ENCODE results near the gene MTPN. TPM values are rescaled to one million over a fixed set of nuclear protein-coding genes. Genes with fewer than 3 reads are reported as not detected.

Gene MTPN
- total and polyA plus RNA-seq, 5 experiments from 2014 or later, result 60.5 to 100 (median 74.1) TPM

DNA sequence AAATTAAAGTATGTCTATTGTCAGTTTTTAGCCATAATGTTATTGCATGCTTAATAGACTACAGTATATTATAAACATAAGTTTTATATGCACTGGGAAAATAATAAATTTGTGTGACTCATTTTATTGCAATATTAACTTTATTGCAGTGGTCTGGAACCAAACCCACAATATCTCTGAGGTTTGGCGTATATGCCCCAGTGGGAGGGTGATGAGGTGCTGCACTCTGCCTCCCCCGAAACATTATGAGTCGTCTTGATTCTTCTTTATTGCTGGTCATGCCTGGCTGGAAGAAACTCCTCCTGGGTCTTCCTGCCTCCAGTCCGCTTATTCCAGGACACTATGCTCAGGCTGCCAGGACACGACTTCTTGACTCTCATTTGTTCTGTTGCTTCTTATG lies 88.4 kb downstream of the MTPN start:
- DNase-seq (no peak), ATAC-seq (no peak)
- no peaks in the 10 kb centered on the region for H3K4me1 Mint-ChIP-seq
- peaks cover 0 to 5% (median 3%) of the 10 kb centered on the region in 5 donors for H3K27me3 Mint-ChIP-seq
- no peaks in the 10 kb centered on the region for H3K9me3 Mint-ChIP-seq
- no peak overlapping the region for H3K4me3 Mint-ChIP-seq
- H3K27ac Mint-ChIP-seq, result no peak overlapping the region
- POLR2A ChIA-PET, result no interaction called here
- H3K36me3 Mint-ChIP-seq, result no peaks in the 10 kb centered on the region

DNA sequence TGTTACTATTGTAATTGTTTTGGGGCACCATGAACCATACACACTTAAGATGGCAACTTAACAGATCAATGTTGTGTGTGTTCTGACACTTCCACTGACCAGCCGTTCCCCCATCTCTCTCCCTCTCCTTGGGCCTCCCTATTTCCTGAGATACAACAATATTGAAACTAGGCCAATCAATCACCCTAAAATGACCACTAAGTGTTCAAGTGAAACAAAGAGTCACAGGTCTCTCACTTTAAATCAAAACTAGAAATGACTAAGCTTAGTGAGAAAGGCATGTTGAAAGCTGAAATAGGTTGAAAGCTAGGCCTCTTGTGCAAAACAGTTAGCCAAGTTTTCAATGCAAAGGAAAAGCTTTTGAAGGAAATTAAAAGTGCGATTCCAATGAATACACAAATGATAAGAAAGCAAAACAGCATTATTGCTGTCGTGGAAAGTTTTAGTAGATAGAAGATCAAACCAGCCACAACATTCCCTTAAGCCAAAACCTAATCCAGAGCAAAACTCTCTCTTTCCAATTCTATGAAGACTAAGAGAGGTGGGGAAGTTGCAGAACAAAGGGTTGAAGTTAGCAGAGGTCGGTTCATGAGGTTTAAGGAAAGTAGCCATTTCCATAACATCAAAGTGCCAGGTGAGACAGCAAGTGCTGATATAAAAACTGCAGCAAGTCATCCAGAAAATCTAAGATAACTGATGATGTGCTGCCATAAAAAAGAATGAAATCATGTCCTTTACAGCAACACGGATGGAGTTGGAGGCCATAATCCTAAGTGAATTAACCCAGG lies 90.6 kb downstream of the MTPN start:
- ATAC-seq, result no peak
- H3K27me3 Mint-ChIP-seq, result peaks cover 0 to 5% (median 3%) of the 10 kb centered on the region in 5 donors
- no peaks in the 10 kb centered on the region for H3K4me1 Mint-ChIP-seq
- POLR2A ChIA-PET, result no interaction called here
- no peak for DNase-seq
- no peak overlapping the region for H3K4me3 Mint-ChIP-seq
- no peak overlapping the region for H3K27ac Mint-ChIP-seq
- H3K9me3 Mint-ChIP-seq, result no peaks in the 10 kb centered on the region
- peaks cover 0 to 2% (median 0%) of the 10 kb centered on the region in 3 donors for H3K36me3 Mint-ChIP-seq

DNA sequence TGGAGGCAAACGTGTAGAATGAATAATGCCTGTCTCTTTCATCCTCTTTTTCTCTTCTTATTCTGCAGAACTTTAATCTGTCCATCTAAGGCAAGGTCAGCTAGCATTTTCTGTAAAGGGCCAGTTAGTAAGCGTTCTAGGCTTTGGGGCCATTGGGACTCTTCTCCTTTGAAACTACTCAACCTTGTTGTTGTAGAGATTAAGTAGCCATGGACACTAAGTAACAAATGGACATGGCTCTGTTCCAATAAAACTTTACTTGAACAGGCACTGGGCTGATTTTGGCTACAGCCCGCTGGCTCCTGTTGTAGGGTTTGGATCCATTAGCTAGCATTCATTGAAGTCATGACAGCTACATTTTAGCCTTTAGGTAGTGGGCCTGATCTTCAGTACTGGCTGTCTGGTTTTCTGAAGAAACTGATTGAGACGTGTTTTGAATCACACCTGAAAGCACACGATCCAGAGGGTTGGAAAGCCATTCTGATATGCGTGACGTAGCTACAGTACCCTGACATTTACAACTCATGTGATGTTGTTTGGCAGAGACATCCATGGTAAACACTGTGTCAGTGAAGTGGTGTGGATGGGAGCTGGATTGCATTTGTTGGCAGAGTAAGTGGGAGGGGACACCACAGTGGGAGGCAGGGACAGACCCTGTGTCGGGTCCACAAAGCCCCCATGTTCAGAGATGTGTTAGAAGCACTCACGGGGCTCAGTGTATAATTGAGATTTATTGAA lies 92.5 kb downstream of the MTPN start:
- Mint-ChIP-seq H3K9me3 (no peaks in the 10 kb centered on the region), H3K27ac (no peak overlapping the region), H3K27me3 (peaks cover 0 to 5% (median 3%) of the 10 kb centered on the region in 5 donors), H3K4me1 (no peaks in the 10 kb centered on the region), H3K36me3 (peaks cover 0 to 2% (median 0%) of the 10 kb centered on the region in 3 donors), H3K4me3 (no peak overlapping the region)
- ATAC-seq (no peak), DNase-seq (no peak)
- POLR2A ChIA-PET, result no interaction called here

- Mint-ChIP-seq H3K9me3 (peaks cover 0 to 3% (median 0%) of the 10 kb centered on the region in 9 donors), H3K4me1 (no peaks in the 10 kb centered on the region), H3K27me3 (peaks cover 0 to 8% (median 6%) of the 10 kb centered on the region in 5 donors), H3K36me3 (peaks cover 0 to 2% (median 0%) of the 10 kb centered on the region in 3 donors), H3K4me3 (no peak overlapping the region), H3K27ac (no peak overlapping the region)
- ATAC-seq (no peak), DNase-seq (no peak)
- POLR2A ChIA-PET, result no interaction called here
Measured at GRCh38 chr7:135879233-135879632, 97.9 kb downstream of the MTPN start.

DNA sequence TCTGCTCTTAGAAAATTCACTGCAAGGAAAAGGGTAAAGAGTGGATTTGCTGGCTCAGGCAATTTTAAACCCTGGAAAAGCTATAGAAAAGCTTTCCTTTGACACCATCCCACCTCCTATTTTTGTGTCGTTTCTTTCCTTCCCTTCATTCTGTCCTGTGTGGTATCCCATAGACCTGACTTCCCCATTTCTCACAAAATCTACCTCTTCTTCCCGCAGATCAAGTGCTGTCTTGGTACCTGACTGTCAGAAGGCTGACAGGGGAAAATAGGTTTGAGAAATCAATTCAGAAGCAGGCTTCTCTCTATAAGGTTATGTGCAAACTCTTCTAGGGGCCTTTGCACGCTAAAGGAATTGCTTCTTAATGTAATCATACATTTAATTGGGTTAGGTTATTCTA lies 98.9 kb downstream of the MTPN start:
- H3K9me3 Mint-ChIP-seq, result peaks cover 0 to 5% (median 0%) of the 10 kb centered on the region in 9 donors
- peaks cover 0 to 5% (median 0%) of the 10 kb centered on the region in 3 donors for H3K36me3 Mint-ChIP-seq
- no peak overlapping the region for H3K4me3 Mint-ChIP-seq
- ATAC-seq (no peak), DNase-seq (no peak)
- H3K4me1 Mint-ChIP-seq, result no peaks in the 10 kb centered on the region
- POLR2A ChIA-PET, result no interaction called here
- no peak overlapping the region for H3K27ac Mint-ChIP-seq
- H3K27me3 Mint-ChIP-seq, result peaks cover 0 to 8% (median 6%) of the 10 kb centered on the region in 5 donors

- Mint-ChIP-seq H3K4me3 (no peak overlapping the region), H3K27me3 (peaks cover 0 to 8% (median 6%) of the 10 kb centered on the region in 5 donors), H3K9me3 (peaks cover 0 to 5% (median 0%) of the 10 kb centered on the region in 9 donors), H3K27ac (no peak overlapping the region), H3K4me1 (no peaks in the 10 kb centered on the region), H3K36me3 (peaks cover 0 to 5% (median 0%) of the 10 kb centered on the region in 3 donors)
- DNase-seq, result no peak
- POLR2A ChIA-PET, result no interaction called here
- no peak for ATAC-seq
Measured at GRCh38 chr7:135877805-135878204, 99.4 kb downstream of the MTPN start.

Other genes with a start within 250 kb of the MTPN start
- gene SLC13A4, start 249.2 kb downstream of the MTPN start, total RNA-seq, result not detected
- gene SLC13A4, start 249.2 kb downstream of the MTPN start, polyA plus RNA-seq, result under 1 TPM in 2 of 3 donors, not detected in 1; 0.13 to 0.25 TPM
- not detected for gene FAM180A, start 228.5 kb downstream of the MTPN start, total RNA-seq
- gene FAM180A, start 228.5 kb downstream of the MTPN start, polyA plus RNA-seq, result not detected